HG02623 (cell line): ENCODE results near the gene DDC.
"Not testable (repeated sequence)": the region's sequence is repeated elsewhere in the genome, so short reads cannot be mapped to it uniquely, and the experiment has no call there.

Source experiments
- ATAC-seq: cut with Tn5 transposase; IDR thresholded peaks from one replicate; pipeline ENCODE4 v1.9.1; 2021; ENCODE audit warnings: moderate library complexity; ENCODE audit not compliant: unreplicated experiment

DDC gene

DNA sequence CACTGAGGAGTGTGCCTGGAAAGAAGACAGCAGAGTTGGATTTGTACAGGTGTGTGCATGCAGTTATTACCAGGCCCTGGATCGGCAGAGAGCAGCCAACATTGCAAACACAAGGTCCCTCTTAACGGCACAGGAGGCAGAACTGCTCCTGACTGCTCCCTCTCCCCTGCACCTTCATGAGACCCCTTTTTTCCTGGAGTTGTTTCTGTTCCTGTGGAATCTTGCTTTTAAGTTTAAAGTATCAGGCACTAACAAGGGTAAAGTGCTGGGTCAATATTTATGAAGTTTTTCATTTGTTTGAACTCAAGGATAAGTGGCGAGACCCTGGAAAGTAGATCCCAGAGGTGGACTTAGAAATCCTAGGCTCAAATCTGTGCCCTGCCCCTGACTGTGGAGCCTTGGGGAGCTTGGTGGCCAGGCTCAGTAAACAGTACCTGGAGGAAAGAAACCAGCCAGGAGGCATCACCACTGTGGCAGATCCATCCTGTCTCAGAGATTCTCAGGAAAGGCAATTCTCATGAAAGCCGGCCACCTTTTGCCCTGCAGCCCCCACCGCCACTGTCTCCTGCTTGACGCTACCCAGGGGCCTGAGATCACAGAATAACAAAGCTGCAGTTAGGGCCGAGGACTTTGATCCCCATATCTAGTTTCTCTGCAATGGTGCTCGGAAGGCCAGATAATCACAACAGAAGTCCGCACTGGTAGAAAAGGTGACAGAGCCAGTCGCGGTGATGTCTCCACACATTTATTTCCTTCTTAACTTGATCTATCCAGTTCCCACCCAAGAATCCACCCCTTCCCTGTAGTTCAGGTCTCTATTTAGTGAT is 36.7 kb downstream of the DDC start:
- no peak for ATAC-seq

DNA sequence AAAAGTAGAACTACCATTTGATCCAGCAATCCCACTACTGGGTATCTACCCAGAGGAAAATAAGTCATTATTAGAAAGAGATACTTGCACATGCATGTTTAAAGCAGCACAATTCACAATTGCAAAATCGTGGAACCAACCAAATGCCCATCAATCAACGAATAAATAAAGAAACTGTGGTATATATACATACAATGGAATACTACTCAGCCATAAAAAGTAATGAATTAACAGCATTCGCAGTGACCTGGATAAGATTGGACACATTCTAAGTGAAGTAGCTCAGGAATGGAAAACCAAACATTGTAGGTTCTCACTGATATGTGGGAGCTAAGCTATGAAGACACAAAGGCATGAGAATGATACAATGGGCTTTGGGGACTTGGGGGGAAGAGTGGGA is 45.9 kb downstream of the DDC start:
- not testable (repeated sequence) for ATAC-seq

DNA sequence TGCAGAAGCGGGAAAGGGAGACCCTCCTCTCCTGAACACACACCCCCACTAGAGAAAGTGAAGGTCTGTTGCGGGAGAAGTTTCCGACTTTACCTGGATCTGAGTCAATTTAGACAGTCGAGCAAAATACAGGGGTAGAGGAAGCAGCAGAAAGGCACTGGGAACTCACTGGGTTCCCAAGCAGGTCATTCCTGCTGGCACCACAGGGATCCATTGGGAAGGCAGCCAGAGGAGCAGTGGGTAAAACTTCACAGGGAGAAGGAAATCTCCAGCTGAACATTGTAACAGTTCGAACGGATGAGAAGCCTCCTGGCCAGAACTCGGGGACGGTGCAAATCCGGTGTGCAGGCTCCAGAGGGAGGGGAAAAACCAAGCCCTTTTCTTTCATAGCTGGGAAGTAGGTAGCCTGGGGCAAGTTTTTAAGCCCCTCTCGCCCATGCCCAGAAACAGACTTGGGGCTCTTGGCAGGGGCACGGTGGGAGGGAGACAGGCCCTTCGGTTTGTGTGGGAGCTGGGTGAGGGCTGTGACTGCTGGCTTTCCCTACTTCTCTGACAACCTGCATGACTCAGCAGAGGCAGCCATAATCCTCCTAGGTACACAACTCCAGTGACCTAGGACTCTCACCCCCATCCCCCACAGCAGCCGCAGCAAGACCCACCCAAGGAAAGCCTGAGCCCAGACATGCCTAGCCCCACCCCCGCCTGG is 51.9 kb downstream of the DDC start:
- no peak for ATAC-seq

DNA sequence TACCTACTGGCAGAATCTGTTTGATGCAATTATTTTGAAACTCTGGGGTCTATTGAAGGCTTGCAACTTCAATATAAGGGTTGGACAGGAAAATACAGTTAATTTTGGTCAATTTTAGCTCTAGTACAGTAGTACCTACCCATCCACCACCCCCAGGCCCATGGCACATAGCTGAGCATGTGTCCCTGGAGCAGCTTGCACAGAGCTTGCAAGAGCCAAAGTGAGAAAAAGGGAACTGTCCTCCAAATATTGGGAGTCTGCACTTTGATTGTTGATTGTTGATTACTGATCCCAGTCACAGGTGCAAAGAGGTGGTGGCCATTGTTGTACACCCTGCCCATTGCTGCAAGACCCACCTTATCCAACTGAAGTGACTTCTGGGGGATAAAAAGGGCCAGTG is 52.8 kb downstream of the DDC start:
- no peak for ATAC-seq

DNA sequence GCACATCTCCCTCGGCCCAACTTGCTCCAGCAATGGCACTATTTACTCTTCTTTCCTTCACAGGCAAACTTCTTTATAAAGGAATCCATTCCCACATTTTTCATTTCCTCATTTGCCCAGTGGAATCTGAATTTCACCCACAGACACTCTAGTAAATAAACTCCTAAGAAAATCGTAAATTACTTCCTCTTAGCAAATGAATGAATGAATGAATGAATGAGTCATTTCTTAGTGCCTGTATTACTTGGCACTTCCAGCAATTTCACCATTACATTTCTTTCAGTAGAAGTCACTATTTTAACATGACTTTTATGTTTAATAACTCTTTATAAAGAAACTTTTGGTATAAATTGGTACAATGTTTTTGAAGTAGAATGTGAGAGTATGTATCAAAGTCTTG is 55.7 kb downstream of the DDC start:
- ATAC-seq = no peak

DNA sequence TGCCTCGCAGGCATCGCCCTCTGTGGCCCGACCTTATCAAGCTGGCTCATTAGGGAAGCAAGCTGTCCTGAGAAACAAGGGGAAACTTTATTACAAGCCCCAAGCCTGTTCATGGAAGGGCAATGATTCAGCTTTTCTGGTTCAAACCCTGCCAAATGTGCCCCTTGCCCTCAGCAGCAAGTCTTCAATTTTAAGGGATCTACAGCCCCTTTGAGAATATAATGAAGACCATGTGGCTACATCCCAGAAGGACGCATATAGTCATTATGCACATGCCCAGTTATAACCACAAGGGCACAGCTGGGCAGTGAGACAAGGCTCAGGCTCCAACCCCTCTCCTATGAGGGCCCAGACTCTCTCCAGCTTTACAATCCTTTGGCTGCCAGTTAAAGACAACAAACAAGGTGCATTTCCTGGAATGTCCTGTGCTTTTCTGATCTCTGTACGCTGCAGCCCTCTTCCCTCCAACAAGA is 56.7 kb downstream of the DDC start:
- no peak for ATAC-seq

DNA sequence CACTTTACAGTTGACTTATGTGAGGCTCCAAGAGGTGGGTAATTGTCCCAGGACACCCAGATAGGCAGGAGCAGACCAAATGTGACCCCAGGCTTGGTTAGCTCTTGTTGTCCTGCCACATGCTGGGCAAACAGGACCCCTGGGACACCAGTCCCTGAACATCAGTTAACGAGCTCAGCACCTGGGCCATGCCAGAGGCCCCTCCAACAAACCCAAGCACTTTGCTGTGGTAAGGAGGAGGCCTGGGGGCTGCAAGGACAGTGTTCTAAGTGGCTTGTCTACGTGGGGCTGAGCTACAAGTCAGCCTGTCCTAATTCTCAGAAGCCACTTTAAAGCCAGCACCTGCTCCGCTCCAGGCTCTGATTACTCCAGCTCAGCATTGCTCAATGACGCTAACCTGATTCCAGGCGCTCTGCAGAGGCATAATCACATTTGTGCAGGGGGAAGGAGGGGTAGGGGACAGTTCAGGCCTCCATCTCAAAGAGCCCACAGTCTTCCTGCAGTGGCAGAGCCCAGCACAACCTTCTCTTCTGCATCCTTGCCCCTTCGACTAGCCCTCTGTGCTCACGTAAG is 57.2 kb downstream of the DDC start:
- no peak for ATAC-seq

DNA sequence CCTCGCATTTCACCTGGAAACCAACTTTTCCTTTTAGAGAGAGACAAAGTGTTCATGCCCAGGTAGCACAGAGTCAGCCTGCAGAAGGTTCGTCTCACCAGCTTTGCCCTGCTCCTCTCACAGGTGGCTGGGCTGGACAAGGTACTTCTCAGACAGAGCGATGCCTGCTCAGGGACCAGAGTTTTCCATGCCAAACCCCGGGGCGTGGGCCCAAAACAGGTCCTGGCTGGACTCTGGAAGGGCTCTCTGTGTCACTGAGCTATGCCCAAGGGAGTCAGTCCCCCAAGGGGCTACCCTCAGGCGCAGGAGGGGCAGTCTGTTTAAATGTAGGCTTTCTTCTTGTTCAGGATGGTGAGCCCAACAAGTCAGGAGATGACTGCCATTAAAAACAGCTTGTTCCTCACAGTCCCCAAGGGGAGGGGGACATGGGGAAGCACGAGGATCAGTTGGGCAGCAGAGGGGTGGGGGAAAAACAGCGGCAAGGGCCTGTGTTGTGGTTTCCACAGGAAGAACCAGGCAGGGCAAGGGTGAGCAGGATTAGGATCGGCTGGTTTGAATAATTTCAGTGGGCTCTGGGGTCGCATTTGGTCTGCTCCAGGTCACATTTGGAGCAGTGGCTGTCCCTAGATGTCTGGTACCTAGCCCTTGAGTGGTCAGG is 59.5 kb downstream of the DDC start:
- no peak for ATAC-seq

DNA sequence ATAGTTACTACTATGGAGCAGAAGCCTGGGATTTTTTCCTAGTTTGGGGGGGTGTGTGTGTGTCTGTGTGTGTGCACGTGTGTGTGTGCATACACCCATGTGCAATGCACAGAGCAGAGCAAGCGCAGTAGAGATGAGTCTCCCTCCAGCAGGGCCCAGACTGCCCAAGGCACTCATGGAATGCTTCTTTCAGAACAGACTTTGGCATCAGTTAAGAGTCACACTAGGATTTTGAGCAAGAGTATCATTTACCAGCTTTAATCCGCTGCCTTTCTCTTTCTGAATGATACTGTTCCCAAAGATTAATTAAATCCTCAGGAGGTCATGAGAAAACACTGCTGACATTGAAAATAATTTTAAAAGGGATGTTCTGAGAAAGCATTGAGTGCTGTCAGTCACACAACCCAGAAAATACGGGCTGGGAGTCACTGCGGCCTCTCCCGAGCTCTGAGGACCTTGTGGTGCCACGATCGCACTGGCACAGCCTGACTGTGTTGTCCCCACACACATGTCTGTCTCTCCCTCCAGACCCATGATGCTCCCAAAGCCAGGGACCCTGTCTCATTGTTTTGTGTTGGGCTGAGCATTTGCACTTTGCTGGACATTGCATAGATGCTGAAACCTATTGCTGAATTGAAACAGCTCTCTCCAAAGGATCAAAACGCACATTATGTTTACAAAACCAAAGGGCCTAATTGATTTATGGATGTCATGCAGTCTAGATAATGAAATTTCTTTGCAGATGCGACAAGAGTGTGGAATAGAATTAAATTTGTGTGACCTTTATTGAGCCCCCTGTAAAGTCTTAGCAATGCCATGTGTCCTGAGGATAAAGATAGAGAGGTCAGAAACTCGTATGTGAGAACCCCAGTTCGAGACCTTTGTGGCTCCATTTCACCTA is 60.3 kb downstream of the DDC start:
- ATAC-seq = no peak

DNA sequence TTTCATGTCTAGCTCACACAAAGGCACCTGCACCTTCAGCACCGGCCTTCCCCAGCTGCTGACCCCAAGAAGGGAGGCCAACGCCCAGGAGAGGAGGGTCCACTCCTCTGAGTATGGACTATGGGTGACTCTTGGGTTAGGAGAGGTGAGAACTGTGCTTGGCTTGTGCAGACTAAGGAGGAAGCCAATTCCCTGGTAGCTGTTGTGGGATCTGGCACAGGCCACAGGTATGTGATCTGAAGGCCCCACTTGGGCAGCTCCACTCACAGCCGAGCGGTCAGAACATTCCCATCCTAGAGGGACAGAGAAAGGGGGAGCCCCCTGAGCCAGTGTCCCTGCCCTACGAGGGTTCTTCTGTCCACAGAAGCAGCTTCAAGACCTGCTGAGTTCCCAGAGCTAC is 62.3 kb downstream of the DDC start:
- ATAC-seq = no peak

DNA sequence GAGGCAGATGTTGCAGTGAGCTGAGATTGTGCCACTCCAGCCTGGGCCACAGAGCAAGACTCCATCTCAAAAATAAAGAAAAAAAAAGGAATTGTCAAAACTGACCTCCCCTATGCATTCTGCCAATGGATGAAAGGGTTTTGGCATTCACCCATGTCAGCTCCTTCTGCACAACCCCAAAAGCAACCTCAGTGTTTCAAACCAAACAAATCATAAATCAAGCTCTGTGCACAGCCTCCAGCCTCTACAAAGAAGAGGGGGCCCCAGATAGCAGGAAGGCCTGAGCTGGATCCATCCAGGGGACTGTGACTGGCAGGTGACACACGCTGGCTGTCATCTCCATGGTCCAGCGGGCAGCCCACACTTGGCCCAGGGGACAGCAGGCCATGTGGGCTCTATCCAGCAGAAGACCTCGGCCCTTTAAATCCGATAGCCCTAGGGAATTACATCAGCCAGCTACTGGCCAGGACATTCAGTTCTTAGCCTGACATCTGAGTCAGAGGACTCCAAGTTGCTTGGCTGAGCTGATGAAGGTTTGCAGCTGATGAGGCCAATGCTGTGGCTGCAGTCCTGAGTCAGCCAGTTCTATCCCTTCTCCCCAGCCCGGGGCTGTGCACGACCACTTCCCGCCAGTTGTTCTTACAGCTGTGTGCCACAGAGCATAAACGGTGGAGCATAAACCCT is 63.1 kb downstream of the DDC start:
- ATAC-seq = no peak

DNA sequence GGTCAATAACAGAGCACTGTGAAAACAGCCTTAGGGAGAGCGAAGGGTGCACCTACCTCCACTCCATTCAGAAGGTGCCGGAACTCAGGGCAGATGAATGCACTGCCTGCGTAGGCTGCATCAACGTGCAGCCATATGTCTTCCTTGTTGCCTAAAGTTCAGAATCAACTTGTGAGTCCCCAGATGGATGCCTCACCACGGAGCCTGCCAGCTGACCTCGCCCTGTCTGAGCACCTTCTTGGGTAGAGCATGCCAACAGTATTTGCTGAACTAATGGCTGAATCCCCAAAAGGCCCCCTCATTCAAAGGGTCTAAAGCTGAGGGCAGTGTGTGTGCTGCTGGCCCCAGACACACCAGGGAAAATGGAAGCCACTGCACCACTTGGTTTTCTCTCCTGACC is 66.1 kb downstream of the DDC start:
- ATAC-seq = no peak

DNA sequence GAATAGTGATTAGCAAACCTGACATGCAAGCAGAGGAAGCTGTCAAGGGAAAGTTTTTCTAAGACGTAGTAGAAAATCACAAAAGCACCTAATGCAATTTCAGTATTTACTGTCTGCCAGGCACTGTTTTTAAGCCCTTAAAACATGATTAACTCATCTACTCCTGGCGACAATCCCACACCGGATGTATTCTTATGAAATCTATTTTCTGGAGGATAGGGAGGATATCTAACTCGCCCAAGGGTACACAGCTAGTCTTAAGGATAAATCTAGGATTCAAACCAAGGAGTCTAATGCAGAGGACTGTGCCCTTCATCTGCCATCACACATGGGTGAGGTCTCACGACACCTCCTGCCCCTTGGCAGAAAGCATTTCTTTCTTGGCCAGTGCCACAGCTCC is 67.2 kb downstream of the DDC start:
- no peak for ATAC-seq

DNA sequence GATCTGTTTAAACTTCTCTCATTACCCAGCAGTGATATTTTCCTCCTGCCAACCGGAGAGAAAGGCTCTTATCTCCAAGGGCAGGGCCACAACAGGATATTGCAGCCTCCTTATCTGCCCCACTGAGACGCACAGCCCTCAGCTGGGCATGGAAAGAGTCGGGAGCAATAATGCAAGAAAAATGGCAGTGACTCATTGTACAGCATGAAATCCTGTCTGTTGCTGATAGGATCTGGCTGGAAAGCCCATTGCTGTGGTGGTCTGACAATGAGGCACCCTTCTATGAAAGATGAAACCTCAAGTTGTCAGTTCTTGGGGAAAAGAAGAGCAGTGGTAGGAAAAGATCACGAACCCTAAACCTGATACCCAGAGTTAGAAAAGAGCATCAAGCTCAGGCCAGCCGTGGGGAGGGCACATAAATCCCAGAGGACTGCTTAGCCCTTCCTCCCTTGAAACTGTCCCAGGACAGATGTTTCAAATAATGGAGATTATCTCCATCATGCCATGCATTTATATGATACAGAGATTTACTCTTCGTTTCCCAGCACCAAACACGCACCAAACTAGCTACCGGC is 68.0 kb downstream of the DDC start:
- ATAC-seq = no peak

DNA sequence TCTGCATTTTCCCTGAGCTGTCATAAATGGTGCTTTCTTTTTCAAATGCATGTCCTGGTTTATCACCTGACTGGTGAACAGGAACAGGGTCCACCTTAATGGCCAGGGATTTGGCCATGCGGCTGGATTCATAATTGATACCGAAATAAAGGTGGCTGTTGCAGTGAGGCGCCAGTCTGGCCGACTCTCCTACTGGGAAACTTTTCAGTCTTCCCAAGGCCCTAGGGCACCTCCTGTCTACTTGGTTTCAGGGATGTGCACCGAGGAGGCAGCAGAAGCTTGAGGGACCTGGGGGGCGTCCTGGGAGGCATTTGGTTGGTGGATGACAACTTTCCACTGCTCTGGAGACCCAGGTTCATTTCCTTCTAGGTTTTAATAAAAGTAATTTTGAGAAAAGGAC is 68.6 kb downstream of the DDC start:
- no peak for ATAC-seq

DNA sequence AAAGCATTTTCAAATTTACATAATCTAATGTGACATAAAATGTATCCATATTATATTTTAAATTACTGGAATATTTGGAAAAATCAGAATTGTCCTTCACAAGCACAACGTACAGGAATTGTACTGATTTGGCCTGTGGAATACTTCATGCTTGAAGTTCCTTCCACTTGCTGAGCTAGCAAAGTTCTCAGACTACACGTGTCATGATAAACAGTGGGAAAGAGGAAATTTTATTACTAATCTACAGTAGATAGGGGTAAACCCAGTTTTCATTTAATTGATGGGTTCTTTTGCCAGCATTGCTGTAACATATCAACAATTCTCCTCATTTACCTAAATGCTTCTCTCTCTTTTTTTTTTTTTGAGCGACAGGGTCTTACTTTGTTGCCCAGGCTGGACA is 69.5 kb downstream of the DDC start:
- ATAC-seq = no peak

DNA sequence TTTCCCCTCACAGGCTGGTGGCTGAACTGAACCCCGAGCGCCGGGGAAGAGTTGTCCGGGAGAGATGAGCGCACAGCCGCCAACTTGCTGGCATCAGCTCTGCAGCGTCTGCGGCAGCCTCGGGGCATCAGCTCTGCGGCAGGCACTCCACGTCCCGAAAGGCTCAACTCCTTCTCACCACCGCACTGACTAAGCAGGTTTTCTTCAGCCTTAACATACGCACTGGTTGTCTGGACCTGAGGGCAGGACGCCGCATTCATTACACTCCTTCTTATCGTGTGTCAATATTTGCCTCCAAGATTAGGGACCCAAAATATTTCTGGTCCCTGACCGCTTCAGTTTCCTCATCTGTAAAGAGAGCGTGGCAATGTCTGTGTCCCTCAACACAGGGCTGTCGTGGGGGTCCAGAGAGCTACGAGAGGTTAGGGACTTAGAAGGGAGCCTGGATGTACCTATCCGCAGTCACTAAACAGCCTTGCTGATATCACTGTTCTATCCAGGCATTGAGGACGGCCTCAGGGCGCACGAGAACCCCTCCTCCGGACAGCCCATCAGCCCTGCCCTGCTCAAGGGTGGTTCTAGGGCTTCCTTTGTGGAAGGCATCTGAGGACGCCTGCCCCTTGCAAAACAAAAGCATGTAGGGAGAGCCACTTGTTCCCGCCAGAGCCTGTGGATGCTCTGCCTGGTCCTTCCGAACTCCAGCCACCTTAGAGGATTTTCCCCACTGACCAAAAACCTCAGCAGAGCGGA is 72.3 kb downstream of the DDC start:
- no peak for ATAC-seq

DNA sequence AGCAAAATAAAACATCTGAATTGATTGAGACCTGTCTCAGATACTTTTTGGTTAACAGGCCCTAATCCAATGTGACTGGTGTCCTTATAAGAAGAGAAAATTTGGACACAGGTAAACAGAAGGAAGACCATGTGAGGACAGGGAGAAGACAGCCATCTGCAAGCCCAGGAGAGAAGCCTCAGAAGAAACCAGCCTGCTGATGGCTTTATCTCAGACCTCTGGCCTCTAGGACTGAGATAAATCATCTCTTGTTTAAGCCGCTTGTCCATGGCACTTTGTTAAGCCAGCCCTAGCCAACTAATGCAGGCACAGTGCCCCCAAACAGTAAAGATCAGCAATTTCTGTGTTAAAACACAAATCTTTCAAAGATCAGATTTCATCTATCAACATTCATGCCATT is 73.3 kb downstream of the DDC start:
- ATAC-seq = no peak

DNA sequence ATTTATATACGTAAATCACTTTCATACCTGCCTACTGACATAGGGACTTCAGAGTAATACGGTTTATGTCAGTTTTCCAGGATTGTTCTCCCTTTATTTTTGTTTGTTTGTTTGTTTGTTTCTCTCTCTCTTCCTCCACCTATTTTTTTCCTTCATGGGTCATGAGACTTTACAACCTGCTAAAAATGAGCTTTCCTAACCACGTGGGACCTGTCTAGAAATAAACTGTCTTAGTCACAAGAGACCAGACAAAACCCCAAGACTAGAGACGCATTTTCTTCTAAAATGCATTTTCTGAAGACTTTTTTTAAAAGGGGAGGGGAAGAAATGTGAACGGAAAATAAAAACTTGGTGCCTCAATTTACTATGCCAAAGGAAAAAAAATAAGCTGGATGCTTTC is 74.0 kb downstream of the DDC start:
- ATAC-seq = no peak
